ENCODE measurements around the gene LHB.
"Not testable (repeated sequence)": the region's sequence is repeated elsewhere in the genome, so short reads cannot be mapped to it uniquely, and the experiment has no call there.

GRCh38 chr19:49042666-49043065, 25.8 kb upstream of the LHB start:
- not testable (repeated sequence) for TF ChIP-seq CTCF (IDR thresholded peaks at IDR 0.05; ENCODE audit: borderline replicate concordance, extremely low read depth, low read length, poor library complexity, severe bottlenecking); EZH2 (IDR thresholded peaks at IDR 0.05; ENCODE audit: borderline replicate concordance, low read depth, low read length, severe bottlenecking)
